Neuronal stem cell (in vitro differentiated cells): Measurements from ENCODE around the gene KIAA0319L.

Experiments
- DNase-seq: peaks from one replicate; pipeline ENCODE4 v3.0.0-alpha.2; 2013; ENCODE audit warnings: low spot score
- H2AFZ ChIP-seq: one replicate; pipeline ENCODE4 v1.6.1; 2013; ENCODE audit warnings: mild to moderate bottlenecking, low read length, inconsistent platforms
- H2AK5ac ChIP-seq: 2 replicates; pipeline ENCODE4 v1.6.1; 2013; ENCODE audit warnings: low read depth, mild to moderate bottlenecking, inconsistent platforms, low read length, moderate library complexity, mixed read lengths
- H2BK120ac ChIP-seq: 2 replicates; pipeline ENCODE4 v1.6.1; 2013; ENCODE audit warnings: low read depth, mild to moderate bottlenecking, inconsistent platforms, low read length, moderate library complexity, mixed read lengths
- H2BK12ac ChIP-seq: one replicate; pipeline ENCODE4 v1.6.1; 2013; ENCODE audit warnings: low read length, inconsistent platforms
- H2BK15ac ChIP-seq: 2 replicates; pipeline ENCODE4 v1.6.1; 2013; ENCODE audit warnings: mild to moderate bottlenecking, low read length, inconsistent platforms, mixed read lengths
- H2BK5ac ChIP-seq: one replicate; pipeline ENCODE4 v1.6.1; 2013; ENCODE audit warnings: inconsistent platforms, mild to moderate bottlenecking, low read length, moderate library complexity
- H3K14ac ChIP-seq: one replicate; pipeline ENCODE4 v1.6.1; 2013; ENCODE audit warnings: low read length, inconsistent platforms
- H3K18ac ChIP-seq: 2 replicates; pipeline ENCODE4 v1.6.1; 2013; ENCODE audit warnings: low read length, inconsistent platforms
- H3K23ac ChIP-seq: 2 replicates; pipeline ENCODE4 v1.6.1; 2013; ENCODE audit warnings: low read depth, mild to moderate bottlenecking, mixed read lengths, low read length, inconsistent platforms; ENCODE audit not compliant: poor library complexity
- H3K27ac ChIP-seq: replicated peaks from 3 replicates; pipeline ENCODE4 v1.5.1; 2013; ENCODE audit warnings: low read length, inconsistent platforms
- H3K27me3 ChIP-seq, 3 experiments: 2 replicates each; pipeline ENCODE4 v1.6.1; 2013; ENCODE audit warnings: low read length in 3 of 3, mild to moderate bottlenecking in 2 of 3, inconsistent platforms in 1 of 3, low read depth in 1 of 3, mixed read lengths in 1 of 3, moderate library complexity in 1 of 3; ENCODE audit not compliant: control insufficient read depth in 3 of 3, insufficient read depth in 3 of 3
- H3K36me3 ChIP-seq, 2 donors: replicated peaks in 1 of 2; 2 replicates each; pipeline ENCODE4 v1.6.1; 2013; ENCODE audit warnings: low read length in 2 of 2; ENCODE audit not compliant: control insufficient read depth in 2 of 2, insufficient read depth in 2 of 2
- H3K4ac ChIP-seq: 2 replicates; pipeline ENCODE4 v1.6.1; 2013; ENCODE audit warnings: inconsistent platforms, mild to moderate bottlenecking, low read length, moderate library complexity
- H3K4me1 ChIP-seq, 2 donors: 1 replicate in 1 of 2; 2 replicates in 1 of 2; pipeline ENCODE4 v1.6.1; 2013; ENCODE audit warnings: low read length in 2 of 2, low read depth in 1 of 2; ENCODE audit not compliant: control insufficient read depth in 2 of 2, insufficient read depth in 1 of 2
- H3K4me2 ChIP-seq: one replicate; pipeline ENCODE4 v1.6.1; 2013; ENCODE audit warnings: mild to moderate bottlenecking, low read length, inconsistent platforms; ENCODE audit not compliant: insufficient read depth, poor library complexity, severe bottlenecking
- H3K4me3 ChIP-seq, 2 donors: 2 replicates each; pipeline ENCODE4 v1.5.1; 2013; ENCODE audit warnings: low read length in 2 of 2, mild to moderate bottlenecking in 2 of 2, inconsistent platforms in 1 of 2, moderate library complexity in 1 of 2
- H3K79me1 ChIP-seq: one replicate; pipeline ENCODE4 v1.6.1; 2013; ENCODE audit warnings: low read depth, mild to moderate bottlenecking, inconsistent platforms, low read length, moderate library complexity
- H3K9ac ChIP-seq: one replicate; pipeline ENCODE4 v1.6.1; 2013; ENCODE audit warnings: mild to moderate bottlenecking, low read depth, low read length, inconsistent platforms; ENCODE audit not compliant: poor library complexity
- H3K9me3 ChIP-seq, 2 donors: replicated peaks in 1 of 2; 2 replicates each; pipeline versions ENCODE3 to v1.6.1; 2013; ENCODE audit warnings: low read length in 2 of 2, mild to moderate bottlenecking in 2 of 2, inconsistent platforms in 1 of 2, low read depth in 1 of 2, mixed read lengths in 1 of 2, moderate library complexity in 1 of 2; ENCODE audit not compliant: control insufficient read depth in 2 of 2, insufficient read depth in 1 of 2
- H4K8ac ChIP-seq: one replicate; pipeline ENCODE4 v1.6.1; 2013; ENCODE audit warnings: low read depth, mild to moderate bottlenecking, inconsistent platforms, low read length, moderate library complexity
- H4K91ac ChIP-seq: one replicate; pipeline ENCODE4 v1.6.1; 2013; ENCODE audit warnings: low read length, low read depth, mild to moderate bottlenecking, inconsistent platforms; ENCODE audit not compliant: poor library complexity
- WGBS, 2 donors: extraction: QIAGEN DNeasy Blood & Tissue Kit; methylation state at CpG; one replicate each; pipeline ENCODE4 v1.1.7; 2013; ENCODE audit warnings: missing lambda C conversion rate in 2 of 2, mixed read lengths in 1 of 2; ENCODE audit not compliant: insufficient read length in 2 of 2, insufficient replicate concordance in 1 of 2; ENCODE audit errors: extremely low coverage in 2 of 2; 5-methylcytosine and 5-hydroxymethylcytosine counted together

Gene KIAA0319L

DNA sequence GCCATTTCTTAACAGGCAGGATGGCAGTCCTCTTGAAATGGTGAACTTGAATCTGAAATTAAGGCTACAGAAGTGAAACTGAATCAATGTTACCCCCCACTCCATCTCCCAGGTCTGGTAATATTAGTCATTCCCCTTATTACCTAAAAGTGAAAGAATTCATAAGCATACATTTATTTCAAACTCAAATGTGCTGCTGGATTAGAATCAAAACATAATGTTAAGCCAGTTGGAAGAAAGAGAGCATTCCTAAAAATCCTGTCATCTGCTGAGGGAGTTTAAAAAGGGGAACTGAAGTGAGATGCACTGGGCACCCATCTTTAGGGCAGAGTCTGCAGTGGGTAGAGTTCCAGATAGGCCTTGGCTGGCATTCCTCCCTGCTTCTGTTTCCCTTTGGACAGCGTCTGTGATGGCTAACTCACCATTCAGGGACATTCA, 17.4 kb downstream of the KIAA0319L start:
- Histone ChIP-seq H3K9ac (no peak overlapping the region), H3K4ac (no peak overlapping the region), H3K4me3 (no peak overlapping the region), H3K4me1 (peaks cover 15 to 19% of the 10 kb centered on the region in 2 donors), H2AK5ac (no peak overlapping the region), H2BK15ac (no peak overlapping the region), H3K14ac (no peak overlapping the region), H3K18ac (no peak overlapping the region), H2BK12ac (no peak overlapping the region), H3K4me2 (no peak overlapping the region), H3K27ac (peak overlapping the region; percentile 77), H3K23ac (no peak overlapping the region), H4K91ac (no peak overlapping the region), H3K27me3 (peaks cover 0 to 9% (median 0%) of the 10 kb centered on the region in 3 experiments), H3K36me3 (peaks cover 2 to 46% of the 10 kb centered on the region in 2 donors), H4K8ac (no peak overlapping the region), H2BK5ac (no peak overlapping the region), H3K79me1 (no peaks in the 10 kb centered on the region), H3K9me3 (no peaks in the 10 kb centered on the region), H2BK120ac (no peak overlapping the region), H2AFZ (no peak overlapping the region)
- WGBS, 2 donors: no CpG with 5 or more reads among the region's 1 CpG
- no peak for DNase-seq

DNA sequence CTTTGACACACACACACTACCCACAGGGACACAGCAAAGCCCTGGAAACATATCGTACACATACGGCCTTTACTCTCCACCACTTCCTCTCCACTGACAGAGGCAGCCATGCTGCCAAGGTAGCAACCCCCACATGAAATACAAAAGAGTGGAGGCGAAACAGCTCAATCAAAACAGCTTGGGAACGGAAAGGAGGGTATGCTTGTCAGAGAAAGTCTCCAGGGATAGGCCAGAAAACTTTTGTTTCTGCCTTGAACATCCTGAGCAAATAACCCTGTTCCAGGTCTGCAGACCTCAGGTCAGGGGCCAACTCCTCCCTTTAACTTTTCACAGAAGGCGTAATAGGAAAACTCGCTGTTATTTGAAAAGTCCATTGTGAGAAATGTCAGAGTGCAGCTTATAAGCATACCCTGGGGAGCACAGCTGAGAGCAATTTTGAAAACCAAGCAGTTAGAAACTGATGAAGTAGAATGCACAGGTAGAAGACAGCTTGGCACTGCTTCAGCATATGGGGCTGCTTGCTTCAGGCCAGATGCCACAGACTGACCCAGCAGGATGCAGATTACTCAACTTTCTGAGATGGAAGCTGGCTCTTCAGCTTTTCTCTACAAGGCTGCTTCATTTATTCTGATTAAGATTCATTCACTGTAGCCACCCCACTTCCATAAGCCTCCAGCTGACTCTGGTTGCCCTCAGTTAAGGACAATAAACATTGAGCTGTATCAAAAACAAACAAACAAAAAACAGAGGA, 18.0 kb downstream of the KIAA0319L start:
- no peak overlapping the region for H2BK12ac ChIP-seq
- H3K27ac ChIP-seq: peak overlapping the region; percentile 77
- no peak overlapping the region for H2BK5ac ChIP-seq
- H3K36me3 ChIP-seq: peaks cover 2 to 42% of the 10 kb centered on the region in 2 donors
- peaks cover 13 to 17% of the 10 kb centered on the region in 2 donors for H3K4me1 ChIP-seq
- peaks cover 0 to 9% (median 0%) of the 10 kb centered on the region in 3 experiments for H3K27me3 ChIP-seq
- no peak overlapping the region for H4K8ac ChIP-seq
- no CpG with 5 or more reads among the region's 6 CpGs for WGBS, 2 donors
- no peak overlapping the region for H3K14ac ChIP-seq
- H3K23ac ChIP-seq: no peak overlapping the region
- H2BK15ac ChIP-seq: no peak overlapping the region
- H3K79me1 ChIP-seq: no peaks in the 10 kb centered on the region
- no peak overlapping the region for H3K18ac ChIP-seq
- H2BK120ac ChIP-seq: no peak overlapping the region
- H2AFZ ChIP-seq: no peak overlapping the region
- no peak overlapping the region for H3K4me2 ChIP-seq
- H3K9me3 ChIP-seq: no peaks in the 10 kb centered on the region
- peak; percentile 32 for DNase-seq
- no peak overlapping the region for H3K4ac ChIP-seq
- no peak overlapping the region for H4K91ac ChIP-seq
- H3K9ac ChIP-seq: no peak overlapping the region
- no peak overlapping the region for H3K4me3 ChIP-seq
- H2AK5ac ChIP-seq: no peak overlapping the region

DNA sequence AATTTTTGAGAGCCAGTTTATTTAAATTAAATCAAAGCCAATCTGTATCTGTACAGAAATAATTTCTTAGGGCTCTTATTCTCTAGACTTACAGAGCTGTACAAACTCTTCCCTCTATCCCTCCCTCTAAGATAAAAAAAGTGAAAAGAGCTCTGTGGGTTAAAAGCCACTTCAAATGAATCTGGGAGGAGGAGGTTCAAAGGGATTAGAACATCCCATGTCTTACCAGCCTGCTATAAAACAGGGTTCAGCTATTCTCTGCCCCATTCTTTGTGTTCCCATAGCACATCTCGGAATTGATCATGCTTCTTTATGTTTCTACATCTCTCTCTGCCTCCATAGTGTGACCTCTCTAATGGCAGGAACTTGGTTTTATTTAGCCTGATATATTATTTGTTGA, 19.4 kb downstream of the KIAA0319L start:
- no peak for DNase-seq
- Histone ChIP-seq H2BK15ac (no peak overlapping the region), H2AK5ac (no peak overlapping the region), H3K9me3 (peaks cover 0 to 6% of the 10 kb centered on the region in 2 donors), H3K4me2 (no peak overlapping the region), H3K4ac (no peak overlapping the region), H3K18ac (no peak overlapping the region), H3K36me3 (peaks cover 2 to 45% of the 10 kb centered on the region in 2 donors), H3K27ac (peak overlapping the region; percentile 52), H4K8ac (no peak overlapping the region), H3K27me3 (no peaks in the 10 kb centered on the region), H3K9ac (no peak overlapping the region), H2BK120ac (no peak overlapping the region), H3K4me3 (no peak overlapping the region), H4K91ac (no peak overlapping the region), H3K79me1 (no peaks in the 10 kb centered on the region), H2BK12ac (no peak overlapping the region), H3K4me1 (peaks cover 13 to 17% of the 10 kb centered on the region in 2 donors), H3K23ac (no peak overlapping the region), H2BK5ac (no peak overlapping the region), H2AFZ (no peak overlapping the region), H3K14ac (no peak overlapping the region)
- no CpG with 5 or more reads among the region's 1 CpG for WGBS, 2 donors

DNA sequence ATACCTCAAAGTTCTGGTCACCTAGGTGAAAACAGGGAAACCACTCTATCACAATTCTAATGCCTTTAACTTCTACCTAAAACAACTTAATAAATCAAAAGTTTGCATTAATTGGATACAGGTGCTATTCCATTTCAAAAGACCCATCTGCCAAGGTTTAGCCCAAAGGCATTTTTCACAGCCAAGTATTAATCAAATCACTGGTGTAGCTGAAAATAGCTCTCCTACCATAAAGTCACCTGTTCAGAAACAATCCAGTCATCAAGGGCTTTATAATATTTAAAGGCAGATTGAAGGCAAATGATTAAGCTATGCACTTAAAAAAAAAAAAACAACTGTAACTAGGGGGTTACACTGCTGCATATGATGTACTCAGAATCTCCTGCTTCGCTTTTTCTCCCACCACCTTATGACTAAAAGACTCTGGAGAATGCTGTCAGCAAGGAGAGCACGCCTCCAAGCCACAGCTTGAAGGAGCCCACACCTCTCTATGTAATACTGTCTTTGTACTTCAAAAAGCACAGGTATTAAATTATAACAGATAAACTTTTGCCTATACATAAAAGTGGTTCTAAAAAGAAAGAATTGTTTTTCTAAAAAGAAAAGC, 20.5 kb downstream of the KIAA0319L start:
- no peak overlapping the region for H2BK12ac ChIP-seq
- no peak overlapping the region for H2BK120ac ChIP-seq
- no peaks in the 10 kb centered on the region for H3K79me1 ChIP-seq
- no peak overlapping the region for H3K23ac ChIP-seq
- peaks cover 2 to 42% of the 10 kb centered on the region in 2 donors for H3K36me3 ChIP-seq
- no peak overlapping the region for H3K18ac ChIP-seq
- H3K4me1 ChIP-seq: peaks cover 13 to 17% of the 10 kb centered on the region in 2 donors
- no peak overlapping the region for H4K8ac ChIP-seq
- DNase-seq: no peak
- no peak overlapping the region for H3K9ac ChIP-seq
- no peak overlapping the region for H3K4me2 ChIP-seq
- no peak overlapping the region for H3K27ac ChIP-seq
- no peak overlapping the region for H4K91ac ChIP-seq
- H2AFZ ChIP-seq: no peak overlapping the region
- H2BK15ac ChIP-seq: no peak overlapping the region
- WGBS, 2 donors: no CpG with 5 or more reads among the region's 2 CpGs
- peaks cover 0 to 11% of the 10 kb centered on the region in 2 donors for H3K9me3 ChIP-seq
- no peak overlapping the region for H3K14ac ChIP-seq
- H2AK5ac ChIP-seq: no peak overlapping the region
- no peak overlapping the region for H3K4me3 ChIP-seq
- H3K27me3 ChIP-seq: no peaks in the 10 kb centered on the region
- H3K4ac ChIP-seq: no peak overlapping the region
- H2BK5ac ChIP-seq: no peak overlapping the region
